Esophagus squamous epithelium (tissue), 5 donors: Measurements from ENCODE around the gene KCNJ6. TPM values are rescaled to one million over a fixed set of nuclear protein-coding genes. Genes with fewer than 3 reads are reported as not detected.

Experiments
- DNase-seq: peaks from one replicate; lab custom pipeline; 2025; lab: John Stamatoyannopoulos, UW
- H3K27ac ChIP-seq, 4 donors: fragments of 200-600 bp; sonication (generic); one replicate each; pipeline ENCODE4 v1.5.1; 2016 to 2019; ENCODE audit warnings: mild to moderate bottlenecking in 1 of 4
- H3K27me3 ChIP-seq, 4 donors: fragments of 200-600 bp; sonication (generic); 1 replicate in 3 of 4; 2 replicates in 1 of 4; pipeline versions ENCODE4 v1.5.1 to v1.6.0; 2017 to 2021; ENCODE audit warnings: antibody characterized with exemption in 1 of 4
- H3K36me3 ChIP-seq, 3 donors: fragments of 200-600 bp; sonication (generic); one replicate each; pipeline ENCODE4 v1.5.1; 2016 to 2019
- H3K4me1 ChIP-seq, 3 donors: fragments of 200-600 bp; sonication (generic); one replicate each; pipeline ENCODE4 v1.5.1; 2017 to 2019
- H3K4me3 ChIP-seq, 4 donors: fragments of 200-600 bp; sonication (generic); 1 replicate in 3 of 4; 2 replicates in 1 of 4; pipeline ENCODE4 v1.5.1; 2016 to 2019; ENCODE audit warnings: mild to moderate bottlenecking in 2 of 4, moderate library complexity in 1 of 4
- H3K9me3 ChIP-seq, 3 donors: fragments of 200-600 bp; sonication (generic); one replicate each; pipeline ENCODE4 v1.5.1; 2016 to 2019
- CTCF ChIP-seq, 6 experiments: fragments of 450-650 bp in 4 of 6; fragments of 200-600 bp in 2 of 6; sonication (generic) in 2 of 6; IDR thresholded peaks; one replicate each; pipeline ENCODE4 v1.5.1; 2016 to 2019; ENCODE audit warnings: antibody characterized with exemption in 6 of 6, mild to moderate bottlenecking in 4 of 6, moderate library complexity in 4 of 6
- POLR2A ChIP-seq, 4 donors: fragments of 450-650 bp; IDR thresholded peaks; one replicate each; pipeline ENCODE4 v1.6.1; 2017; ENCODE audit warnings: antibody characterized with exemption in 4 of 4, mild to moderate bottlenecking in 4 of 4, moderate library complexity in 3 of 4
- WGBS, 2 donors: methylation state at CpG; one replicate each; pipeline ENCODE4 v1.1.5; 2018; 5-methylcytosine and 5-hydroxymethylcytosine counted together
- intact Hi-C: fragments of 100-400 bp; cut with DNase I; formaldehyde crosslinking; loops from one replicate; pipeline ENCODE4 v1.15.0; 2022
- total RNA-seq, 4 donors: library from RNA; depleted of rRNA; stranded (reverse); fragments of >200 nt; gene quantifications; one replicate each; pipeline ENCODE4 v1.1.0, GENCODE V29; 2016
- donor health status: DM: yes; HTN: yes; CAD: no.

KCNJ6 gene
- total RNA-seq, 4 donors from 2014 or later = not detected

- no peak for TF ChIP-seq CTCF (IDR thresholded peaks at IDR 0.05)
- TF ChIP-seq POLR2A (IDR thresholded peaks at IDR 0.05) = no peak
Observed at GRCh38 chr21:37876561-37876960, 39.7 kb downstream of the KCNJ6 start.

GRCh38 chr21:37874904-37875780 lies 41.1 kb downstream of the KCNJ6 start:
- intact Hi-C loops = no loop called here
- no peaks in the 10 kb centered on the region for H3K4me1 ChIP-seq
- H3K36me3 ChIP-seq = no peaks in the 10 kb centered on the region
- no peaks in the 10 kb centered on the region for H3K9me3 ChIP-seq
- peaks cover 0 to 14% (median 0%) of the 10 kb centered on the region in 4 donors for H3K27me3 ChIP-seq
- WGBS, 2 donors = 52 to 76% methylated on average over 10 of the region's 10 CpGs
- no peak overlapping the region for H3K27ac ChIP-seq
- no peak for DNase-seq
- no peak overlapping the region for H3K4me3 ChIP-seq
- TF ChIP-seq CTCF (IDR thresholded peaks at IDR 0.05) (no peak), POLR2A (IDR thresholded peaks at IDR 0.05) (no peak)

More at GRCh38 chr21:37876561-37876960, 39.7 kb downstream of the KCNJ6 start:
- 77 to 88% methylated on average over 1 of the region's 1 CpG for WGBS, 2 donors
- intact Hi-C loops = no loop called here
- H3K27me3 ChIP-seq = peaks cover 0 to 15% (median 0%) of the 10 kb centered on the region in 4 donors
- no peak overlapping the region for H3K4me3 ChIP-seq
- no peaks in the 10 kb centered on the region for H3K9me3 ChIP-seq
- H3K4me1 ChIP-seq = no peaks in the 10 kb centered on the region
- DNase-seq = no peak
- no peak overlapping the region for H3K27ac ChIP-seq
- H3K36me3 ChIP-seq = no peaks in the 10 kb centered on the region

- DNase-seq = no peak
- intact Hi-C loops = no loop called here
- peaks cover 0 to 9% (median 0%) of the 10 kb centered on the region in 4 donors for H3K27me3 ChIP-seq
Observed at GRCh38 chr21:37874481-37874880, 41.8 kb downstream of the KCNJ6 start.

GRCh38 chr21:37873655-37874054 lies 42.6 kb downstream of the KCNJ6 start:
- no peak overlapping the region for H3K4me3 ChIP-seq
- H3K36me3 ChIP-seq = no peaks in the 10 kb centered on the region
- H3K9me3 ChIP-seq = no peaks in the 10 kb centered on the region
- no peak overlapping the region for H3K27ac ChIP-seq
- no peak for TF ChIP-seq POLR2A (IDR thresholded peaks at IDR 0.05)
- no peak for TF ChIP-seq CTCF (IDR thresholded peaks at IDR 0.05)
- intact Hi-C loops = no loop called here
- H3K27me3 ChIP-seq = peaks cover 0 to 3% (median 0%) of the 10 kb centered on the region in 4 donors
- no peaks in the 10 kb centered on the region for H3K4me1 ChIP-seq
- WGBS, 2 donors = 65 to 90% methylated on average over 3 of the region's 3 CpGs
- DNase-seq = no peak

More at GRCh38 chr21:37874481-37874880, 41.8 kb downstream of the KCNJ6 start:
- Histone ChIP-seq H3K9me3 (no peaks in the 10 kb centered on the region), H3K36me3 (no peaks in the 10 kb centered on the region), H3K27ac (no peak overlapping the region), H3K4me3 (no peak overlapping the region), H3K4me1 (no peaks in the 10 kb centered on the region)
- TF ChIP-seq CTCF (IDR thresholded peaks at IDR 0.05) (no peak), POLR2A (IDR thresholded peaks at IDR 0.05) (no peak)
- 46 to 80% methylated on average over 2 to 3 of the region's 3 CpGs for WGBS, 2 donors
